Keratinocyte (primary cell): Measurements from ENCODE around the gene DET1.

Source experiments
- CTCF ChIP-seq, 3 experiments: IDR thresholded peaks in 1 of 3; conservative IDR thresholded peaks in 1 of 3; optimal IDR thresholded peaks in 1 of 3; 2 replicates in 2 of 3; 3 replicates in 1 of 3; pipeline versions ENCODE3 to v1.5.1; 2011; ENCODE audit warnings: low read length in 3 of 3, mild to moderate bottlenecking in 3 of 3, moderate library complexity in 2 of 3, control low read depth in 1 of 3, inconsistent platforms in 1 of 3; ENCODE audit not compliant: insufficient read depth in 2 of 3; ENCODE audit errors: extremely low read depth in 1 of 3
- EZH2 ChIP-seq: IDR thresholded peaks from one replicate; pipeline ENCODE4 v1.6.1; 2012; ENCODE audit warnings: inconsistent platforms, mild to moderate bottlenecking, low read length, moderate library complexity

- TF ChIP-seq CTCF (optimal IDR thresholded peaks at IDR 0.05 in 1 of 3, IDR thresholded peaks at IDR 0.05 in 1 of 3, conservative IDR thresholded peaks at IDR 0.05 in 1 of 3; ENCODE audit: extremely low read depth in 1 of 3, insufficient read depth in 2 of 3, low read length in 3 of 3): no peak
- TF ChIP-seq EZH2: no peak
These were observed 65.5 kb downstream of the DET1 start for GRCh38 chr15:88480981-88481380.
